Esophagus muscularis mucosa (tissue), 3 donors: ENCODE data around the gene ARHGAP4.

Source experiments
- POLR2A ChIP-seq: fragments of 450-650 bp; IDR thresholded peaks from one replicate; pipeline ENCODE4 v1.6.1; 2017; ENCODE audit warnings: antibody characterized with exemption, moderate library complexity, mild to moderate bottlenecking, low read depth
- POLR2AphosphoS5 ChIP-seq, 2 donors: sonication (generic); formaldehyde crosslinking; IDR thresholded peaks; one replicate each; pipeline ENCODE4 v1.6.1; 2017; ENCODE audit warnings: antibody characterized with exemption in 2 of 2
- TF ChIP-seq, protein P1 (sequence below), 3 experiments: fragments of 200-600 bp in 2 of 3; fragments of 450-650 bp in 1 of 3; sonication (generic) in 2 of 3; IDR thresholded peaks; one replicate each; pipeline ENCODE4 v1.5.1; 2017 to 2019; ENCODE audit warnings: antibody characterized with exemption in 3 of 3, mild to moderate bottlenecking in 2 of 3, moderate library complexity in 1 of 3

DNA sequence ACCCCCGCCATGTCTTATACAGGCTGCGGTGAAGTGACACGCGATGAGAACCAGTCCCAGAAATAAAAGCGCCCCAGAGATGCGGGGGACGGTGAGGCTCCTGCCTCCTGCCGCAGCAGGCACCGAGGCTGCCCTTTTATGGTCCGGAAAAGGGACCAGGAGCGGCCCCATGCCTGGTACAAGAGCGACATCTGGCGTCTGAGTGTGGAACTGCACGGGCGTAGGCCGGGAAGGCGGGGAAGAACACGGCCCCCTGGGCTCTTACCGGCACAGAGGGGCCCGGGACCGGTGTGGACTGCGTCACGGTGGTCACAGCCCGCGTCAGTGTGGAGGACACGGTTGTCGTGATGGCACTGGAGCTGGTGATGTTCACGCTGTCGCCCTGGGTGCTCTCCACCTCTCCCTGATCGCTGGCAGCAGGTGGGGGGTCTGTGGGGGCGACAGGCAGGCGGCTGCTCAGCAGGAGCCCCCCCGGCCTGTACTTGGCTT is 27.3 kb upstream of the ARHGAP4 start:
- TF ChIP-seq, protein P1, sequence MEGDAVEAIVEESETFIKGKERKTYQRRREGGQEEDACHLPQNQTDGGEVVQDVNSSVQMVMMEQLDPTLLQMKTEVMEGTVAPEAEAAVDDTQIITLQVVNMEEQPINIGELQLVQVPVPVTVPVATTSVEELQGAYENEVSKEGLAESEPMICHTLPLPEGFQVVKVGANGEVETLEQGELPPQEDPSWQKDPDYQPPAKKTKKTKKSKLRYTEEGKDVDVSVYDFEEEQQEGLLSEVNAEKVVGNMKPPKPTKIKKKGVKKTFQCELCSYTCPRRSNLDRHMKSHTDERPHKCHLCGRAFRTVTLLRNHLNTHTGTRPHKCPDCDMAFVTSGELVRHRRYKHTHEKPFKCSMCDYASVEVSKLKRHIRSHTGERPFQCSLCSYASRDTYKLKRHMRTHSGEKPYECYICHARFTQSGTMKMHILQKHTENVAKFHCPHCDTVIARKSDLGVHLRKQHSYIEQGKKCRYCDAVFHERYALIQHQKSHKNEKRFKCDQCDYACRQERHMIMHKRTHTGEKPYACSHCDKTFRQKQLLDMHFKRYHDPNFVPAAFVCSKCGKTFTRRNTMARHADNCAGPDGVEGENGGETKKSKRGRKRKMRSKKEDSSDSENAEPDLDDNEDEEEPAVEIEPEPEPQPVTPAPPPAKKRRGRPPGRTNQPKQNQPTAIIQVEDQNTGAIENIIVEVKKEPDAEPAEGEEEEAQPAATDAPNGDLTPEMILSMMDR (IDR thresholded peaks at IDR 0.05), result peak; percentile 97 to 99 (median 97)
- TF ChIP-seq POLR2A, result no peak
- peak; percentile 78 to 81 for TF ChIP-seq POLR2AphosphoS5 (IDR thresholded peaks at IDR 0.05)
